Activated effector memory CD4-positive, alpha-beta T cell treated with anti-CD3 and anti-CD28 coated beads, Interleukin-2, amount 50 U/mL, for 16 hours (primary cell): Measurements from ENCODE around the gene STXBP5L.
"Not testable (repeated sequence)": the region's sequence is repeated elsewhere in the genome, so short reads cannot be mapped to it uniquely, and the experiment has no call there.

Experiments used
- DNase-seq: peaks from one replicate; pipeline ENCODE4 v3.0.0-alpha.2; 2020

The STXBP5L gene

GRCh38 chr3:121063628-121064027 lies 155.6 kb downstream of the STXBP5L start:
- DNase-seq, result no peak

- no peak for DNase-seq
Measured at GRCh38 chr3:121064121-121064520, 156.1 kb downstream of the STXBP5L start.

GRCh38 chr3:121072133-121072532 lies 164.1 kb downstream of the STXBP5L start:
- DNase-seq, result no peak

- DNase-seq, result no peak
Measured at GRCh38 chr3:121073011-121073410, 165.0 kb downstream of the STXBP5L start.

- DNase-seq, result no peak
Measured at GRCh38 chr3:121075191-121075590, 167.2 kb downstream of the STXBP5L start.

- not testable (repeated sequence) for DNase-seq
Measured at GRCh38 chr3:121078378-121079101, 170.5 kb downstream of the STXBP5L start.

- DNase-seq, result no peak
Measured at GRCh38 chr3:121096953-121097352, 188.9 kb downstream of the STXBP5L start.

GRCh38 chr3:121111086-121111485 lies 203.1 kb downstream of the STXBP5L start:
- DNase-seq, result not testable (repeated sequence)

GRCh38 chr3:121111914-121112612 lies 204.1 kb downstream of the STXBP5L start:
- no peak for DNase-seq

- no peak for DNase-seq
Measured at GRCh38 chr3:121126033-121126706, 218.2 kb downstream of the STXBP5L start.

GRCh38 chr3:121126707-121127035 lies 218.7 kb downstream of the STXBP5L start:
- DNase-seq, result no peak

- no peak for DNase-seq
Measured at GRCh38 chr3:121152573-121152972, 244.6 kb downstream of the STXBP5L start.

GRCh38 chr3:121153851-121154250 lies 245.8 kb downstream of the STXBP5L start:
- DNase-seq, result no peak

GRCh38 chr3:121155028-121155427 lies 247.0 kb downstream of the STXBP5L start:
- DNase-seq, result no peak

GRCh38 chr3:121165397-121165837 lies 257.4 kb downstream of the STXBP5L start:
- no peak for DNase-seq

- no peak for DNase-seq
Measured at GRCh38 chr3:121167374-121168139, 259.6 kb downstream of the STXBP5L start.

GRCh38 chr3:121175083-121175482 lies 267.1 kb downstream of the STXBP5L start:
- no peak for DNase-seq

GRCh38 chr3:121190626-121191025 lies 282.6 kb downstream of the STXBP5L start:
- DNase-seq, result not testable (repeated sequence)

GRCh38 chr3:121202573-121202972 lies 294.6 kb downstream of the STXBP5L start:
- DNase-seq, result no peak

- DNase-seq, result no peak
Measured at GRCh38 chr3:121223116-121223515, 315.1 kb downstream of the STXBP5L start.

- no peak for DNase-seq
Measured at GRCh38 chr3:121228971-121229370, 321.0 kb downstream of the STXBP5L start.

- not testable (repeated sequence) for DNase-seq
Measured at GRCh38 chr3:121230194-121230593, 322.2 kb downstream of the STXBP5L start.

- DNase-seq, result no peak
Measured at GRCh38 chr3:121231872-121232271, 323.9 kb downstream of the STXBP5L start.
